HFFc6 (cell line): Measurements from ENCODE around the gene FAM9A. TPM values are rescaled to one million over a fixed set of nuclear protein-coding genes. Genes with fewer than 3 reads are reported as not detected.
"Not testable (repeated sequence)": the region's sequence is repeated elsewhere in the genome, so short reads cannot be mapped to it uniquely, and the experiment has no call there.

Experiments
- DNase-seq: peaks from one replicate; pipeline ENCODE4 v3.0.0-alpha.2; 2018
- H3K27ac Mint-ChIP-seq: 2 replicates; pipeline ENCODE4 v1.8.0; 2020; ENCODE audit warnings: mild to moderate bottlenecking, mixed read lengths
- H3K27me3 Mint-ChIP-seq: 2 replicates; pipeline ENCODE4 v1.8.0; 2021; ENCODE audit warnings: mild to moderate bottlenecking, moderate library complexity, mixed read lengths; ENCODE audit not compliant: insufficient read depth
- H3K36me3 Mint-ChIP-seq: 2 replicates; pipeline ENCODE4 v1.8.0; 2021; ENCODE audit warnings: low read depth, mixed read lengths
- H3K4me1 Mint-ChIP-seq: 2 replicates; pipeline ENCODE4 v1.8.0; 2020; ENCODE audit warnings: low read depth, mixed read lengths
- H3K4me3 Mint-ChIP-seq: 2 replicates; pipeline ENCODE4 v1.8.0; 2020; ENCODE audit warnings: mild to moderate bottlenecking, moderate library complexity, mixed read lengths
- H3K9me3 Mint-ChIP-seq: 2 replicates; pipeline ENCODE4 v1.8.0; 2020; ENCODE audit warnings: mild to moderate bottlenecking, mixed read lengths
- total RNA-seq, 6 experiments: library from RNA; stranded (reverse); fragmentation: NEBNext Ultra II Directional; extraction: Animal tissue kit (Norgen Biotek cat#: 25700); gene quantifications; 2 replicates in 1 of 6; 3 replicates in 5 of 6; pipeline ENCODE4 v1.2.3, GENCODE V29; 2021
- TF ChIP-seq, protein P1 (sequence below): fragments of 200-600 bp; sonication (generic); IDR thresholded peaks from 2 replicates; pipeline ENCODE4 v1.5.0; 2021; ENCODE audit warnings: antibody characterized with exemption, mild to moderate bottlenecking

Gene FAM9A
- total RNA-seq, 6 experiments from 2014 or later = not detected

DNA sequence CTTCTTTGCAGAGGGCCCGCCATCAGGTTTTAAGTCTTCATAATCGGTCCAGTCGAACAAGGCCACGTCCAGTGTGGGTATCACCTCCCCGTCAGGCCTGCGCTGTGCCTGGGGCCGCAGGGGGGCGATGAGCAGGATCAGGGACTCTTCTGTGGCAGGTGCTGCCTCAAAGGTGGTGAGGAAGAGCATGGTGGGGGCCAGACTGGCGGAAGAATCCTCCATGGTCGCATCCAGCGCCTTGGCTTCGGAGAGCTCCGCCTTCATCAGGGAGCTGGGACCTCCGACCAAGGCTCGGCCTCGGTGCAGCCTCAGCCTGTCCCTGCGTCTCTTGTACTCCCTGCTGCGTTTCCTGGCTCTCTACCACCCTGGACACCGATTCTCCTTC, 17.5 kb downstream of the FAM9A start:
- Mint-ChIP-seq H3K27me3 (peaks cover 4% of the 10 kb centered on the region), H3K36me3 (no peaks in the 10 kb centered on the region), H3K4me3 (no peak overlapping the region), H3K9me3 (no peaks in the 10 kb centered on the region), H3K27ac (no peak overlapping the region), H3K4me1 (no peaks in the 10 kb centered on the region)
- TF ChIP-seq, protein P1, sequence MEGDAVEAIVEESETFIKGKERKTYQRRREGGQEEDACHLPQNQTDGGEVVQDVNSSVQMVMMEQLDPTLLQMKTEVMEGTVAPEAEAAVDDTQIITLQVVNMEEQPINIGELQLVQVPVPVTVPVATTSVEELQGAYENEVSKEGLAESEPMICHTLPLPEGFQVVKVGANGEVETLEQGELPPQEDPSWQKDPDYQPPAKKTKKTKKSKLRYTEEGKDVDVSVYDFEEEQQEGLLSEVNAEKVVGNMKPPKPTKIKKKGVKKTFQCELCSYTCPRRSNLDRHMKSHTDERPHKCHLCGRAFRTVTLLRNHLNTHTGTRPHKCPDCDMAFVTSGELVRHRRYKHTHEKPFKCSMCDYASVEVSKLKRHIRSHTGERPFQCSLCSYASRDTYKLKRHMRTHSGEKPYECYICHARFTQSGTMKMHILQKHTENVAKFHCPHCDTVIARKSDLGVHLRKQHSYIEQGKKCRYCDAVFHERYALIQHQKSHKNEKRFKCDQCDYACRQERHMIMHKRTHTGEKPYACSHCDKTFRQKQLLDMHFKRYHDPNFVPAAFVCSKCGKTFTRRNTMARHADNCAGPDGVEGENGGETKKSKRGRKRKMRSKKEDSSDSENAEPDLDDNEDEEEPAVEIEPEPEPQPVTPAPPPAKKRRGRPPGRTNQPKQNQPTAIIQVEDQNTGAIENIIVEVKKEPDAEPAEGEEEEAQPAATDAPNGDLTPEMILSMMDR = no peak
- no peak for DNase-seq

DNA sequence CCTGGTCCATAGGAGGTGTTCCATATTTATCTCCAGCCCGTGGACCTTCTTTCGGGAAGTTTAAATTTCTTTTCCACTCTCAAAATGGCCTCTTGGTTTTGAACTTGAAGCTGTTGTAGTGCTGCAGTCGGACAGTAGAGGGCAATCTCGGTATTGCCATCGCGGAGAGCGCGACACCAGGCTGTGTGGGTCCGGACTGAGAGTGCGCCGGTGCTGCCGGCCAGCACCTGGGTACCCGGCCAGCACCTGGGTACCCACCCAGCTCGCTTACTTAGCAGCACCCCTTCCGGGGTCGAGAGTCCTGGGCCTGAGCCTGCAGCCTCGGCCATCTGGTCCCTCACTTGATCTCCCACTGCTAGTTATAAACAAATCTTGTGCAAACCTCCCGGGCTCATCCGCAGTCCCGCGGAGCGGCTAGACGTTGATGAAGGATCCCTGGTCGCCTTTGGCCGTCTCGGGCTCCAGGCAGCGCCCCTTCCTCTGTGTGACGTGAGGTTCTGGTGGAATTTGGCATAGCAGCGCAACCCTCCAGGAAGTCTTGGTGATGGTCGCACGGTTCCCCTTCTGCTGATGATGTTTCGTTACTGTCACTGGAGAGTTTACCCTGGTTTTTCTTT, 18.0 kb downstream of the FAM9A start:
- Mint-ChIP-seq H3K4me3 (no peak overlapping the region; the same call in 1 of the 2 replicates), H3K9me3 (no peaks in the 10 kb centered on the region), H3K27ac (no peak overlapping the region), H3K27me3 (peaks cover 7% of the 10 kb centered on the region), H3K4me1 (no peaks in the 10 kb centered on the region), H3K36me3 (no peaks in the 10 kb centered on the region)
- no peak for DNase-seq
- TF ChIP-seq, protein P1 = peak; percentile 55

DNA sequence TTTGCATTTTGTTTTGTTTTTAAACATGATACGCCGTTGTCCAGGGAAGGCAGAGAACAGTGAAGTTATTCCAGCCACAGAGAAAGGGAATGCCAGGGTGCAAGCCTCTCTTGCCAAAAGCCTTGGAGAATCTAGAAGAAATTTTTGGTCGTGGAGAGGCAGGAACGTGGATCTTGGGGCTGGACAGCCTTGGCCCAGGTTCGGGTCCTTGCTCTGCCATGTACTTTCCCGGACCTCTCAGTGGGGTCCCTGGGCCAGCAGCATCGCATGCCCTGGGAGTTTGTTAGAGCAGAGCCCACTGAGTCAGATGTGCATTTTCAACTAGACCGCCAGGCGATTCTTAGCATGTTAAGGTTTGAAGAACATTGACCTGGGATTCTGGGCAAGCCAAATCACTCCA, 18.6 kb downstream of the FAM9A start:
- H3K36me3 Mint-ChIP-seq = no peaks in the 10 kb centered on the region
- no peak overlapping the region for H3K27ac Mint-ChIP-seq
- peaks cover 7% of the 10 kb centered on the region for H3K27me3 Mint-ChIP-seq
- no peaks in the 10 kb centered on the region for H3K4me1 Mint-ChIP-seq
- H3K9me3 Mint-ChIP-seq = no peaks in the 10 kb centered on the region
- H3K4me3 Mint-ChIP-seq = no peak overlapping the region; the same call in 1 of the 2 replicates
- TF ChIP-seq, protein P1 = no peak
- DNase-seq = no peak

DNA sequence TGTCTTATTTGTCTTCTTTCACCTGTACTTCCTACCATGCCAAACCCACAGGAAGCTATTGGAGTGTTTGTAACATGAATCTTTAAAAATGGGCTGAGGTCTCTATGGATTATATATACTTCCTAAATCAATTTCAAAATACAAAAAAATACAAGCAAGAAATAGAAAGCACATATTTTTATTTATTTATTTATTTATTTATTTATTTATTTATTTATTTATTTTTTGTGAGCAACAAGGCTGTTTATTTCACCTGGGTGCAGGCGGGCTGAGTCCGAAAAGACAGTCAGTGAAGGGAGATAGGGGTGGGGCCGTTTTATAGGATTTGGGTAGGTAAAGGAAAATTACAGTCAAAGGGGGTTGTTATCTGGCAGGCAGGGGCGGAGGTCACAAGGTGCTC, 19.3 kb downstream of the FAM9A start:
- not testable (repeated sequence) for H3K36me3 Mint-ChIP-seq, DNase-seq, H3K4me1 Mint-ChIP-seq, H3K9me3 Mint-ChIP-seq, H3K4me3 Mint-ChIP-seq, H3K27ac Mint-ChIP-seq, H3K27me3 Mint-ChIP-seq

DNA sequence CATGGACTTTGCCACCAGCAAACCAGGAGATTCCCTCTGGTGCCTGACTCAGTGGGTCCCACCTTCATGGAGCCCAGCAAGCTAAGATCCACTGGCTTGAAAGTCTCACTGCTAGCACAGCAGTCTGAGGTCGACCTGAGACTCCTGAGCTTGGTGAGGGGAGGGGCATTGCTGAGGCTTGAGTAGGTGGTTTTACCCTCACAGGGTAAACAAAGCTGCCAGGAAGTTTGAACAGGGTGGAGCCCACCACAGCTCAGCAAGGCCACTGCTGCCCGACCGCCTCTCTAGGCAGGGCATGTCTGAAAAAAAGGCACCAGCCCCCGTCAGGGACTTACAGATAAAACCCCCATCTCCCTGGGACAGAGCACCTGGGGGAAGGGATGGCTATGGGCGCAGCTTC, 28.1 kb downstream of the FAM9A start:
- DNase-seq = no peak
- TF ChIP-seq, protein P1 = no peak
- no peaks in the 10 kb centered on the region for H3K4me1 Mint-ChIP-seq
- H3K27ac Mint-ChIP-seq = no peak overlapping the region
- no peak overlapping the region for H3K4me3 Mint-ChIP-seq
- H3K27me3 Mint-ChIP-seq = peaks cover 27% of the 10 kb centered on the region
- no peaks in the 10 kb centered on the region for H3K9me3 Mint-ChIP-seq
- H3K36me3 Mint-ChIP-seq = 0 out of 2 replicates have a peak, but pooled peaks cover 5% of the 10 kb centered on the region

DNA sequence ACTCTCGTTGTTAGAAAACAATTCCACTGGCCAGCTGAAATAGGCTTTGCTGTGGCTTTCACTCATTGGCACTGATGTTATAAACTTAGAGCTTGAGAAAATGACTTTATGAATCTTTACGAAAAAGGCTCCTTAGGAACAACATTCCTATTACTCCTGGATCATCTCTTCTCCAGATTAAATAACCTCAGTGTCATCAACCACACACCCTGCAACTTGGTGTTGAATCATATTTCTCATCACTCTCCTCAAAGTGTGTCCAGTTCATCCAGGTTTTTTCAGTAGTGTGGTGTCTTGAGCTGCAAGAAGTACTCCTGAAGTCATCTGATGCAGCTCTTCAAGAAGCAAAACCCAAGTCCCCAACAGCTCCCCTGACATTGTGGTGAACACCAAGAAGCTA, 41.2 kb downstream of the FAM9A start:
- no peak for DNase-seq
- H3K4me3 Mint-ChIP-seq = no peak overlapping the region
- peaks cover 2% of the 10 kb centered on the region; the same call in 1 of the 2 replicates for H3K27me3 Mint-ChIP-seq
- H3K36me3 Mint-ChIP-seq = peaks cover 3% of the 10 kb centered on the region; the same call in 1 of the 2 replicates
- TF ChIP-seq, protein P1 = no peak
- no peaks in the 10 kb centered on the region for H3K9me3 Mint-ChIP-seq
- H3K27ac Mint-ChIP-seq = 0 out of 2 replicates have a peak overlapping the region, but pooled peaks have one; percentile 16
- peaks cover 38% of the 10 kb centered on the region for H3K4me1 Mint-ChIP-seq

DNA sequence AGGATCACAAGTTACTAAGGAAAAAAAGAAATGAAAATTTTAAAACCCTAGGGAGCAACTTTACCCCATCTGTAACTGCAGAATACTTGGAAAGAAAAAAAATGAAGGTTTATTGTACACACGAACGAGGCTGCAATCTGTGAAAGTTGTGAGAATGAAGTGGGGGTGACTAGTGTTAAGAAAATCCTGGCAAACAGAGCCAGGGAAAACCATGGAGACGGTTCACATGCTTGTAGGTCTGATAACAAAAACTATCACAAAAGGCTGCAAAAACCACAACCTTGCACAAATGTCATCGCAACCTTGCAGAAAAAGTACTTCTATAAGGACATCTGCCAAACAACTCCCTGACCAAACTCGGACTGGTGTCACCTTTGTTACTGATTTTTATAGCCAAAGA, 42.5 kb downstream of the FAM9A start:
- not testable (repeated sequence) for H3K9me3 Mint-ChIP-seq, H3K27me3 Mint-ChIP-seq, H3K36me3 Mint-ChIP-seq
- Mint-ChIP-seq H3K27ac (peak overlapping the region; percentile 87), H3K4me3 (peak overlapping the region; percentile 42; the same call in 1 of the 2 replicates), H3K4me1 (peaks cover 38% of the 10 kb centered on the region)
- DNase-seq = peak; percentile 26

DNA sequence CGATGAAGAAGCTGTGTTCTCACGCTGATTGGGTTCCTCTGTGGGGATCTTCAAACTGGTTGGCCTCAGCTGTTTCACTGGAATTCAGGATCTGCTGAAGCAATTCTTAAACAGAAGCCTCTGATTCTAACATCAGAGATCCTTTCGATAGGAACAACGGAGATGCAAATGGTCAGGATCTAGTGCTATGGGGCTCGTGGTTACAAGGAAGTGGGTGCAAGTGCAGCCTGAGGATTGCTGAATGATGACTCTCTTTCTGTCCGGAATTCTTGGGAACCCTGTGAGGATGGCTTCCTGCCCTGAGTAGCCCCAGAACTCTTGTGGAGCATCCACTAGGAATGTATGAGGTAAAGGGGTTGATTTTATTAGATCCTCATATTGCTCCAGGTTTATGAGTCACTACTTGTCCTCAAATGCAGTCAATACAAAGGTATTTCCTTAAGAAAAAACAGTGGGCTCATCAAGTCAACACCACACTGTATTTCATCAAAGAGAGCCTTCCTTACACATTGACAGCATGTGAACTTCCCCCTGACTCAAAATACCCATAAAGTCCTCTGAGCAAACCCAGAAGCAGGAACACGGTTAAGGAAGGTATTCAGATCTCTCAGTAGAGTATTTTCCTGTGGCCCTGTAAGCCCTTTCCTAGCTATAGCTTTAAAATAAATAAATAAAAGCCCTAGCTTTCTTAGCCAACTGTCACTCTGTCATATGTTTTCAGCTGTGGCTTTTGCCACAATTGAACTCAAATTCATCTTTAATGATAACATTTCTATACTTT, 43.4 kb downstream of the FAM9A start:
- Mint-ChIP-seq H3K4me1 (peaks cover 38% of the 10 kb centered on the region), H3K4me3 (peak overlapping the region; percentile 48), H3K27ac (peak overlapping the region; percentile 92)
- H3K9me3 Mint-ChIP-seq, H3K27me3 Mint-ChIP-seq, H3K36me3 Mint-ChIP-seq: not testable (repeated sequence)
- peak; percentile 57 for DNase-seq
